Measurements from ENCODE around the gene TMEM63B. TPM values are rescaled to one million over a fixed set of nuclear protein-coding genes. Genes with fewer than 3 reads are reported as not detected.

Gene TMEM63B
- polyA plus RNA-seq, 1 donor, result 34.4 TPM

DNA sequence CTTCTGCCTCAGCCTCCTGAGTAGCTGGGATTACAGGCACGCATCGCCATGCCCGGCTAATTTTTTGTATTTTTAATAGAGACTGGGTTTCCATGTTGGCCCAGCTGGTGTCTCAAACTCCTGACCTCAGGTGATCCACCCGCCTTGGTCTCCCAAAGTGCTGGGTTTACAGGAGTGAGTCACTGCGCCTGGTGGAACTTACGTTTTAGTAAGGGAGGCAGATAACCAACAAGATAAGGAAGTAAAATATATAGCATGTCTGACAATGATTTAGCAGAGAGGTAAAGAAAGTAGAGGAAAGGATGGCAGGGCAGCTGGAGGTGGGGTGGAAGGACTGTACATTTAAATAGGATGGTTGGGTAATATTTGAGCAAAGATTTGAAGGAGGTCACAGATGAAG is 76.6 kb downstream of the TMEM63B start:
- DNase-seq, result no peak
- Histone ChIP-seq H3K4me1 (ENCODE audit: control insufficient read depth, insufficient read depth, low read length) (peaks cover 20% of the 10 kb centered on the region), H3K36me3 (ENCODE audit: control insufficient read depth, insufficient read depth, low read length) (no peaks in the 10 kb centered on the region), H3K9me3 (ENCODE audit: control insufficient read depth, low read depth, low read length) (no peaks in the 10 kb centered on the region), H3K4me3 (ENCODE audit: low read length) (no peak overlapping the region), H3K27ac (ENCODE audit: low read length) (no peak overlapping the region), H3K27me3 (ENCODE audit: control insufficient read depth, insufficient read depth, low read length) (no peaks in the 10 kb centered on the region)
- no CpG with 5 or more reads among the region's 6 CpGs for WGBS (ENCODE audit: insufficient coverage, low lambda C conversion rate)

Other genes with a start within 250 kb of the TMEM63B start
- gene MRPL14, start 102 bp upstream of the TMEM63B start, polyA plus RNA-seq, result 51.4 TPM
- gene CAPN11, start 31.3 kb downstream of the TMEM63B start, polyA plus RNA-seq, result 0.03 TPM
- gene MYMX, start 89.4 kb downstream of the TMEM63B start, polyA plus RNA-seq, result 0.13 TPM
- gene SLC29A1, start 96.0 kb downstream of the TMEM63B start, polyA plus RNA-seq, result 47.4 TPM
- gene HSP90AB1, start 119.5 kb downstream of the TMEM63B start, polyA plus RNA-seq, result 830 TPM
- gene SLC35B2, start 130.0 kb downstream of the TMEM63B start, polyA plus RNA-seq, result 43.5 TPM
- gene NFKBIE, start 138.0 kb downstream of the TMEM63B start, polyA plus RNA-seq, result 10.5 TPM
- 3.2 TPM for gene TMEM151B, start 142.9 kb downstream of the TMEM63B start, polyA plus RNA-seq
- gene AARS2, start 185.8 kb downstream of the TMEM63B start, polyA plus RNA-seq, result 14.3 TPM
- not detected for gene SPATS1, start 215.1 kb downstream of the TMEM63B start, polyA plus RNA-seq

Measured in large intestine (tissue), 3 donors.